SU-DHL-6 (cell line): ENCODE data around the gene DAAM1.

Experiments
- H2AFZ ChIP-seq: fragments of 200-600 bp; sonication (generic); 2 replicates; pipeline ENCODE4 v1.6.1; 2014; ENCODE audit warnings: low read depth, mild to moderate bottlenecking, moderate library complexity, mixed read lengths, antibody characterized with exemption, low read length; ENCODE audit not compliant: severe bottlenecking
- H3F3A ChIP-seq: fragments of 200-600 bp; shearing (Covaris generic); 2 replicates; pipeline ENCODE4 v1.6.0; 2016; ENCODE audit warnings: antibody characterized with exemption, mild to moderate bottlenecking; ENCODE audit not compliant: insufficient read depth
- H3K27ac ChIP-seq: fragments of 200-600 bp; sonication (generic); 2 replicates; pipeline ENCODE4 v1.5.1; 2016; ENCODE audit warnings: low read depth, mild to moderate bottlenecking, low read length, moderate library complexity, mixed read lengths
- H3K27me3 ChIP-seq: fragments of 200-600 bp; sonication (generic), shearing (Covaris generic); 2 replicates; pipeline ENCODE4 v1.6.0; 2014; ENCODE audit warnings: mild to moderate bottlenecking, low read length
- H3K36me3 ChIP-seq: fragments of 200-600 bp; sonication (generic); 2 replicates; pipeline ENCODE4 v1.6.1; 2014; ENCODE audit warnings: mild to moderate bottlenecking, low read length, mixed read lengths
- H3K4me2 ChIP-seq: fragments of 300-600, 200-600 bp; shearing (Covaris generic), sonication (generic); 2 replicates; pipeline ENCODE4 v1.6.0; 2014; ENCODE audit warnings: low read length, low read depth, mild to moderate bottlenecking; ENCODE audit not compliant: poor library complexity, severe bottlenecking
- H3K4me3 ChIP-seq: fragments of 200-600 bp; sonication (generic); 2 replicates; pipeline ENCODE4 v1.5.1; 2014; ENCODE audit warnings: antibody characterized with exemption, low read length, mild to moderate bottlenecking, mixed read lengths; ENCODE audit not compliant: insufficient read depth, poor library complexity, severe bottlenecking
- H3K79me2 ChIP-seq: fragments of 200-600 bp; sonication (generic); 2 replicates; pipeline ENCODE4 v1.6.1; 2014; ENCODE audit warnings: mild to moderate bottlenecking, low read length, moderate library complexity; ENCODE audit not compliant: insufficient read depth
- H3K9ac ChIP-seq: fragments of 200-600 bp; sonication (generic); 2 replicates; pipeline ENCODE4 v1.7.0; 2014; ENCODE audit warnings: mild to moderate bottlenecking, low read length
- H3K9me2 ChIP-seq: fragments of 200-600 bp; sonication (generic); replicated peaks from 2 replicates; pipeline ENCODE4 v1.6.1; 2014; ENCODE audit warnings: low read length; ENCODE audit not compliant: insufficient read depth
- H3K9me3 ChIP-seq: fragments of 200-600 bp; sonication (generic); 2 replicates; pipeline ENCODE4 v1.6.1; 2014; ENCODE audit warnings: low read length, mixed read lengths; ENCODE audit not compliant: insufficient read depth
- H4K20me1 ChIP-seq: fragments of 200-600 bp; sonication (generic); 2 replicates; pipeline ENCODE4 v1.6.1; 2014; ENCODE audit warnings: low read depth, mild to moderate bottlenecking, antibody characterized with exemption, low read length, moderate library complexity, mixed read lengths
- EZH2phosphoT487 ChIP-seq: fragments of 200-600 bp; sonication (generic), shearing (Covaris generic); conservative IDR thresholded peaks from 2 replicates; pipeline ENCODE4 v1.6.1; 2018; ENCODE audit warnings: mild to moderate bottlenecking, antibody characterized with exemption, low read length, moderate library complexity, mixed read lengths
- TF ChIP-seq, protein P1 (sequence below): fragments of 200-600 bp; sonication (generic); IDR thresholded peaks from one replicate; pipeline ENCODE4 v1.5.1; 2017; ENCODE audit warnings: antibody characterized with exemption, mild to moderate bottlenecking, low read length, moderate library complexity; ENCODE audit not compliant: insufficient read depth, poor library complexity, severe bottlenecking

DAAM1 gene

DNA sequence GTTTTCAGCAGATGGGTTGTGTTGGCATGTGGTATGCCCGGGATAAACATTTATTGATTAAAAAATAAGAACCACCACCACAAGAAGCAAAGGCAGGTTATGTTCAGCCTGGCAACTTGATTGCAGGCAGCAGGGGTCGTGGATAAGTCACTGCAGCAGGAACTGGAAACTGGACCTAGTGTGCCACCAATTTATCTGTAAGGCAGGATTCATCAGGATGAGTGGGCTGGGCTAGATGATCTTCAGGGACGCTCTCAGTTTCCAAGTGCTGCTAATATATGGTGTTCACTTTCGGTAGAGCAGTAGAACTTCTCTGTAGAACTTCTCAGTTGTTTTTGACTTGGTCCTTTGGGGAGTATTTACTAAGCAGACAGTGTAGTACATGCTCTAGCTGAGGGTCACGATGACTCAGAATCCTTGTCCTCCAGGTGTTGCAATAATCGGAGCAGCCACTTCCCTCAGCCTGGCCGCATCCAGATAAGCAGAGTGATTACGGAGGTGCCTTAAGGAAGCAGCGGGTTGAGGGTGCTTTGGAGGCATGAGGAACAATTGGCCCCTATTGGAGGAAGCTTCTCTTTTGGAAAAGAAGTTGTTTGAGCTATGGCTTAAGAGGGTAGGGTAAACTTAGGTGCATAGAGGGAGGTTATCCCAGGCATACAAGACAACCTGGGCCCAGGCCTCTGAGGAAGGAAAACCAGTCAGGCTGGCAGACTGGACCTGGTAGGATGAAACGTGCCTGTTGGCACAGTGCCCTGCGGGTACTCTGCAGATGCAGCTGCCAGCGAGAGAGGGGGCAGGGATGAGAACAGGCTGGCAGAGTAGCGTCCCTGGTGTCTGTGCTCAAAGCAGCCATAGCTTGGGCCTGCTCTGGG lies 172.7 kb downstream of the DAAM1 start:
- no peak overlapping the region for H2AFZ ChIP-seq

DNA sequence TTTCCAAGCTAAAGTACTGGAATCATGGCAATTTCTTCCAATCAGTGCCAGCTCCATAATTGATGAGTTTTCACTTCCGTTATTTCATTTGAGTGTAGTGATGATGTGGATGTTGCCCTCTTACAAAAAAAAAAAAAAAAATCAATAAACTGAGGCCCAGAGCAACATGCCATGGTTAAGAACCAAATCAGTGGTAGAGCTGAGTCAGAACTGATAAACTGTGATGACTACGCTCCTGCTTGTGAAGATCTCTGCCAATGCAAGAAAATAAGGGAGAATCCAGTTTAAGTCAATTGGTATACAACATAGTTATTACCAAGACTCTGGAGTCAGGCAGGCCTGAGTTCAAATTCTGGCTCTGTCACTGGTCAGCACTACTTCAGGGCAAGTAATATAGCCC lies 174.0 kb downstream of the DAAM1 start:
- Histone ChIP-seq H3K4me3 (peak overlapping the region; percentile 54), H3K79me2 (peaks cover 24% of the 10 kb centered on the region), H3K36me3 (peaks cover 28% of the 10 kb centered on the region), H3K9me3 (no peaks in the 10 kb centered on the region), H3F3A (peaks cover 52% of the 10 kb centered on the region), H3K27ac (peak overlapping the region; percentile 97), H3K4me2 (peak overlapping the region; percentile 98), H2AFZ (no peak overlapping the region), H3K9ac (peak overlapping the region; percentile 77), H3K27me3 (no peaks in the 10 kb centered on the region), H4K20me1 (no peaks in the 10 kb centered on the region), H3K9me2 (no peaks in the 10 kb centered on the region)
- TF ChIP-seq, protein P1, sequence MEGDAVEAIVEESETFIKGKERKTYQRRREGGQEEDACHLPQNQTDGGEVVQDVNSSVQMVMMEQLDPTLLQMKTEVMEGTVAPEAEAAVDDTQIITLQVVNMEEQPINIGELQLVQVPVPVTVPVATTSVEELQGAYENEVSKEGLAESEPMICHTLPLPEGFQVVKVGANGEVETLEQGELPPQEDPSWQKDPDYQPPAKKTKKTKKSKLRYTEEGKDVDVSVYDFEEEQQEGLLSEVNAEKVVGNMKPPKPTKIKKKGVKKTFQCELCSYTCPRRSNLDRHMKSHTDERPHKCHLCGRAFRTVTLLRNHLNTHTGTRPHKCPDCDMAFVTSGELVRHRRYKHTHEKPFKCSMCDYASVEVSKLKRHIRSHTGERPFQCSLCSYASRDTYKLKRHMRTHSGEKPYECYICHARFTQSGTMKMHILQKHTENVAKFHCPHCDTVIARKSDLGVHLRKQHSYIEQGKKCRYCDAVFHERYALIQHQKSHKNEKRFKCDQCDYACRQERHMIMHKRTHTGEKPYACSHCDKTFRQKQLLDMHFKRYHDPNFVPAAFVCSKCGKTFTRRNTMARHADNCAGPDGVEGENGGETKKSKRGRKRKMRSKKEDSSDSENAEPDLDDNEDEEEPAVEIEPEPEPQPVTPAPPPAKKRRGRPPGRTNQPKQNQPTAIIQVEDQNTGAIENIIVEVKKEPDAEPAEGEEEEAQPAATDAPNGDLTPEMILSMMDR = no peak
- TF ChIP-seq EZH2phosphoT487 = no peak

More for the DNA sequence above, 172.7 kb downstream of the DAAM1 start:
- Histone ChIP-seq H3K36me3 (peaks cover 22% of the 10 kb centered on the region), H4K20me1 (no peaks in the 10 kb centered on the region), H3K79me2 (peaks cover 24% of the 10 kb centered on the region), H3K9ac (peak overlapping the region; percentile 77), H3F3A (peaks cover 62% of the 10 kb centered on the region), H3K4me3 (peak overlapping the region; percentile 54), H3K27ac (peak overlapping the region; percentile 97), H3K9me3 (no peaks in the 10 kb centered on the region), H3K27me3 (no peaks in the 10 kb centered on the region), H3K4me2 (peak overlapping the region; percentile 98), H3K9me2 (no peaks in the 10 kb centered on the region)
- no peak for TF ChIP-seq EZH2phosphoT487
- TF ChIP-seq, protein P1 = no peak

DNA sequence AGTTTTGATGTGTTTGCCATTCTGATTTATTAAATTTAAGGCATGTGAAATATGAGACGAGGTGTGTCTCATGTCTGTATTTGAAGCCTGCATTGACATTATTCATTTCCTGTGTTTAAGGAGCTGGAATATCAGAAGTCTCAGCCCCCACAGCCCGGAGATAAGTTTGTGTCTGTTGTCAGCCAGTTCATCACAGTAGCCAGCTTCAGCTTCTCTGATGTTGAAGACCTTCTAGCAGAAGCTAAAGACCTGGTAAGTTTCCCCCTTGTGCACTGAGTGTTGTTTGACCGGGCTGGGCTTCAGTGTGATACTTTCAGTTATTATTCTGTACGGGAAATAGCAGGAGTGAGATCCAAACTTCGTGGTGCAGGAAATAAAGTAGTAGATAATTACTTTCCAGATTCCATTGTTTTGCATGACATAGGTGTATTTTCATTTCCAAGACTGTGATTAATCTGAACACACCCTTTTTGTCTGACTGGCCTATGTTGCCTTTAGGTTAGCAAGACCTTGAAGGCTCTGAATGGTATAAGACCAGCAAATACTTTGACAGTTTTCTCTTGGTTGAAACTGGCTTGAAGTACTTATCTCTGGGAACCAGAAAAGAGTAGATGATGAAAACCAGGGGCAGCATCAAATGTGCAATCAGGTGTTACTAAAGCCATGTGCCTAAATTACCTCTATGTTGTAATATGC lies 175.2 kb downstream of the DAAM1 start:
- H3K79me2 ChIP-seq = peaks cover 17% of the 10 kb centered on the region
- H3K27ac ChIP-seq = peak overlapping the region; percentile 97
- peak overlapping the region; percentile 77 for H3K9ac ChIP-seq
- no peak for TF ChIP-seq EZH2phosphoT487
- TF ChIP-seq, protein P1 = no peak
- no peaks in the 10 kb centered on the region for H4K20me1 ChIP-seq
- H3K9me2 ChIP-seq = no peaks in the 10 kb centered on the region
- peaks cover 48% of the 10 kb centered on the region for H3F3A ChIP-seq
- H3K36me3 ChIP-seq = peaks cover 40% of the 10 kb centered on the region
- no peak overlapping the region for H2AFZ ChIP-seq
- H3K4me2 ChIP-seq = peak overlapping the region; percentile 98
- no peaks in the 10 kb centered on the region for H3K9me3 ChIP-seq
- H3K27me3 ChIP-seq = no peaks in the 10 kb centered on the region
- peak overlapping the region; percentile 16 for H3K4me3 ChIP-seq
